ENCODE data around the gene PPP2R5E.

Gene PPP2R5E

GRCh38 chr14:63406333-63406732 is 136.8 kb downstream of the PPP2R5E start:
- TF ChIP-seq ZNF70 (CRISPR knock-in tag; IDR thresholded peaks at IDR 0.05) (no peak), ZNF8 (CRISPR knock-in tag; IDR thresholded peaks at IDR 0.05) (no peak), TOX (CRISPR knock-in tag; IDR thresholded peaks at IDR 0.05; ENCODE audit: borderline replicate concordance) (no peak), ISL1 (CRISPR knock-in tag; IDR thresholded peaks at IDR 0.05) (no peak), BACH2 (CRISPR knock-in tag; IDR thresholded peaks at IDR 0.05; ENCODE audit: borderline replicate concordance) (no peak), OSR1 (CRISPR knock-in tag; IDR thresholded peaks at IDR 0.05) (no peak), ZNF565 (CRISPR knock-in tag; conservative IDR thresholded peaks at IDR 0.05; ENCODE audit: low read depth) (no peak), RARB (CRISPR knock-in tag; IDR thresholded peaks at IDR 0.05) (no peak), PPARA (CRISPR knock-in tag; IDR thresholded peaks at IDR 0.05; ENCODE audit: borderline replicate concordance) (no peak), CSDC2 (CRISPR knock-in tag; IDR thresholded peaks at IDR 0.05) (no peak), ZFP3 (CRISPR knock-in tag; IDR thresholded peaks at IDR 0.05) (no peak), GLIS3 (CRISPR knock-in tag; IDR thresholded peaks at IDR 0.05) (no peak)
- TF ChIP-seq, protein P1, sequence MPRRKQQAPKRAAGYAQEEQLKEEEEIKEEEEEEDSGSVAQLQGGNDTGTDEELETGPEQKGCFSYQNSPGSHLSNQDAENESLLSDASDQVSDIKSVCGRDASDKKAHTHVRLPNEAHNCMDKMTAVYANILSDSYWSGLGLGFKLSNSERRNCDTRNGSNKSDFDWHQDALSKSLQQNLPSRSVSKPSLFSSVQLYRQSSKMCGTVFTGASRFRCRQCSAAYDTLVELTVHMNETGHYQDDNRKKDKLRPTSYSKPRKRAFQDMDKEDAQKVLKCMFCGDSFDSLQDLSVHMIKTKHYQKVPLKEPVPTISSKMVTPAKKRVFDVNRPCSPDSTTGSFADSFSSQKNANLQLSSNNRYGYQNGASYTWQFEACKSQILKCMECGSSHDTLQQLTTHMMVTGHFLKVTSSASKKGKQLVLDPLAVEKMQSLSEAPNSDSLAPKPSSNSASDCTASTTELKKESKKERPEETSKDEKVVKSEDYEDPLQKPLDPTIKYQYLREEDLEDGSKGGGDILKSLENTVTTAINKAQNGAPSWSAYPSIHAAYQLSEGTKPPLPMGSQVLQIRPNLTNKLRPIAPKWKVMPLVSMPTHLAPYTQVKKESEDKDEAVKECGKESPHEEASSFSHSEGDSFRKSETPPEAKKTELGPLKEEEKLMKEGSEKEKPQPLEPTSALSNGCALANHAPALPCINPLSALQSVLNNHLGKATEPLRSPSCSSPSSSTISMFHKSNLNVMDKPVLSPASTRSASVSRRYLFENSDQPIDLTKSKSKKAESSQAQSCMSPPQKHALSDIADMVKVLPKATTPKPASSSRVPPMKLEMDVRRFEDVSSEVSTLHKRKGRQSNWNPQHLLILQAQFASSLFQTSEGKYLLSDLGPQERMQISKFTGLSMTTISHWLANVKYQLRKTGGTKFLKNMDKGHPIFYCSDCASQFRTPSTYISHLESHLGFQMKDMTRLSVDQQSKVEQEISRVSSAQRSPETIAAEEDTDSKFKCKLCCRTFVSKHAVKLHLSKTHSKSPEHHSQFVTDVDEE (CRISPR knock-in tag; IDR thresholded peaks at IDR 0.05) = no peak
- TF ChIP-seq, protein P2, sequence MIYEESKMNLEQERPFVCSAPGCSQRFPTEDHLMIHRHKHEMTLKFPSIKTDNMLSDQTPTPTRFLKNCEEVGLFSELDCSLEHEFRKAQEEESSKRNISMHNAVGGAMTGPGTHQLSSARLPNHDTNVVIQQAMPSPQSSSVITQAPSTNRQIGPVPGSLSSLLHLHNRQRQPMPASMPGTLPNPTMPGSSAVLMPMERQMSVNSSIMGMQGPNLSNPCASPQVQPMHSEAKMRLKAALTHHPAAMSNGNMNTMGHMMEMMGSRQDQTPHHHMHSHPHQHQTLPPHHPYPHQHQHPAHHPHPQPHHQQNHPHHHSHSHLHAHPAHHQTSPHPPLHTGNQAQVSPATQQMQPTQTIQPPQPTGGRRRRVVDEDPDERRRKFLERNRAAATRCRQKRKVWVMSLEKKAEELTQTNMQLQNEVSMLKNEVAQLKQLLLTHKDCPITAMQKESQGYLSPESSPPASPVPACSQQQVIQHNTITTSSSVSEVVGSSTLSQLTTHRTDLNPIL (CRISPR knock-in tag; IDR thresholded peaks at IDR 0.05; ENCODE audit: low read depth) = no peak
- no peak for ATAC-seq

DNA sequence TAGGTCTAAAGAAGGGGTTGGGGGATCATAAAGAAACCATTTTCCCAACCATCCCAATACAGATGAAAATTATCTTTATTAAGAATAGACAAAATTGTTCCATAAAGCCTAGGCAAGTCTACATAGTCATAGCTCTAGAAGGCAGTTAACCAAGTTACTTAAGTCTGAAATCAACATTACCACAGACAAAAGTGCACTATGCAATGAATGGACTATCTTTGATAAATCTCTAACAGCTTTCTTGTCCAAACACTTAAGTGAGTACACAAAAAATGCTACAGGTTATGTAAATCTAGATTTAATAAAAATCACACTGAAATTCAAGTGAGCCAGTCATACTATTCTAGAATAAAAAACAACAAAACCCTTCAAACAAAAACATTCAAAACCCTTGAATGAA is 137.5 kb downstream of the PPP2R5E start:
- no peak for ATAC-seq
- no peak for TF ChIP-seq ISL1 (CRISPR knock-in tag; IDR thresholded peaks at IDR 0.05)
- TF ChIP-seq CSRNP3 (CRISPR knock-in tag; IDR thresholded peaks at IDR 0.05) = no peak
- no peak for TF ChIP-seq ZNF8 (CRISPR knock-in tag; IDR thresholded peaks at IDR 0.05)
- TF ChIP-seq ARNTL (CRISPR knock-in tag; IDR thresholded peaks at IDR 0.05; ENCODE audit: borderline replicate concordance, low read depth) = no peak
- TF ChIP-seq ZNF70 (CRISPR knock-in tag; IDR thresholded peaks at IDR 0.05) = no peak
- TF ChIP-seq RARB (CRISPR knock-in tag; IDR thresholded peaks at IDR 0.05) = no peak

DNA sequence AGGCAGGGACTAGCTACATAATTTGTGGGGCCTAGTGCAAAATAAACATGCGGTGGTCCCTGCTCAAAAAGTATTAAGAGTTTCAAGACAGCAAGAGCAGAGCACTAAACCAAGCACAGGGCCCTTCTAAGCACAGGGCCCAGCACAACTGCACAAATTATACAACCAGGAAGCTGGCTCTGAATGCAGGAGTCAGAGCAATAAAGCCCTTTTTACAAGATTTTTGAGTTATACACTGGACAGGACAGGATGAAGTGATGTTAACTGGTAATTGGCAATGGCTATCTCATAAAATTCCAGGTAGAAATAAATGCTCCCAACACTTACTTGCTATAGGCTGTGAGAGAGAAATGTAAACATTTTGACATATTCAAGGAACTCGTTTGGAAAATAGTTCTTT is 138.3 kb downstream of the PPP2R5E start:
- TF ChIP-seq TOX (CRISPR knock-in tag; IDR thresholded peaks at IDR 0.05; ENCODE audit: borderline replicate concordance) (no peak), SNAI2 (CRISPR knock-in tag; IDR thresholded peaks at IDR 0.05) (no peak), CSRNP3 (CRISPR knock-in tag; IDR thresholded peaks at IDR 0.05) (no peak), POU6F1 (CRISPR knock-in tag; IDR thresholded peaks at IDR 0.05; ENCODE audit: borderline replicate concordance, low read depth) (no peak), CSDC2 (CRISPR knock-in tag; IDR thresholded peaks at IDR 0.05) (no peak), ZNF70 (CRISPR knock-in tag; IDR thresholded peaks at IDR 0.05) (no peak), ZFP30 (CRISPR knock-in tag; IDR thresholded peaks at IDR 0.05) (no peak), TCF4 (CRISPR knock-in tag; IDR thresholded peaks at IDR 0.05; ENCODE audit: borderline replicate concordance) (no peak), ESRRG (CRISPR knock-in tag; IDR thresholded peaks at IDR 0.05) (no peak), RARB (CRISPR knock-in tag; IDR thresholded peaks at IDR 0.05) (no peak)
- TF ChIP-seq, protein P3, sequence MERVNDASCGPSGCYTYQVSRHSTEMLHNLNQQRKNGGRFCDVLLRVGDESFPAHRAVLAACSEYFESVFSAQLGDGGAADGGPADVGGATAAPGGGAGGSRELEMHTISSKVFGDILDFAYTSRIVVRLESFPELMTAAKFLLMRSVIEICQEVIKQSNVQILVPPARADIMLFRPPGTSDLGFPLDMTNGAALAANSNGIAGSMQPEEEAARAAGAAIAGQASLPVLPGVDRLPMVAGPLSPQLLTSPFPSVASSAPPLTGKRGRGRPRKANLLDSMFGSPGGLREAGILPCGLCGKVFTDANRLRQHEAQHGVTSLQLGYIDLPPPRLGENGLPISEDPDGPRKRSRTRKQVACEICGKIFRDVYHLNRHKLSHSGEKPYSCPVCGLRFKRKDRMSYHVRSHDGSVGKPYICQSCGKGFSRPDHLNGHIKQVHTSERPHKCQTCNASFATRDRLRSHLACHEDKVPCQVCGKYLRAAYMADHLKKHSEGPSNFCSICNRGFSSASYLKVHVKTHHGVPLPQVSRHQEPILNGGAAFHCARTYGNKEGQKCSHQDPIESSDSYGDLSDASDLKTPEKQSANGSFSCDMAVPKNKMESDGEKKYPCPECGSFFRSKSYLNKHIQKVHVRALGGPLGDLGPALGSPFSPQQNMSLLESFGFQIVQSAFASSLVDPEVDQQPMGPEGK (CRISPR knock-in tag; IDR thresholded peaks at IDR 0.05; ENCODE audit: borderline replicate concordance) = no peak
- TF ChIP-seq, protein P2 (CRISPR knock-in tag; IDR thresholded peaks at IDR 0.05; ENCODE audit: low read depth) = no peak

More for the DNA sequence above, 138.3 kb downstream of the PPP2R5E start:
- no peak for ATAC-seq
